EL (cell line): ENCODE measurements around the gene SOX1.

Experiments
- DNase-seq: peaks from one replicate; pipeline ENCODE4 v3.0.0-alpha.2; 2016

The SOX1 gene

GRCh38 chr13:112067116-112067741 lies at the start of gene SOX1:
Gene SOX1 (plus strand): TSS chr13:112067149. CDS start chr13:112067659, 510 bp downstream.
- DNase-seq, result no peak

GRCh38 chr13:112024577-112024976 lies 42.4 kb upstream of the SOX1 start:
- DNase-seq, result no peak

GRCh38 chr13:112027250-112027649 lies 39.7 kb upstream of the SOX1 start:
- no peak for DNase-seq

- no peak for DNase-seq
Measured at GRCh38 chr13:112028481-112028880, 38.5 kb upstream of the SOX1 start.

- DNase-seq, result no peak
Measured at GRCh38 chr13:112029143-112029542, 37.8 kb upstream of the SOX1 start.

GRCh38 chr13:112032186-112032993 lies 34.6 kb upstream of the SOX1 start:
- DNase-seq, result no peak

GRCh38 chr13:112034231-112034630 lies 32.7 kb upstream of the SOX1 start:
- no peak for DNase-seq

GRCh38 chr13:112034846-112035245 lies 32.1 kb upstream of the SOX1 start:
- no peak for DNase-seq

GRCh38 chr13:112042496-112042895 lies 24.5 kb upstream of the SOX1 start:
- no peak for DNase-seq

GRCh38 chr13:112052213-112052612 lies 14.7 kb upstream of the SOX1 start:
- DNase-seq, result no peak

- DNase-seq, result no peak
Measured at GRCh38 chr13:112053167-112053743, 13.7 kb upstream of the SOX1 start.

- no peak for DNase-seq
Measured at GRCh38 chr13:112053744-112054615, 13.0 kb upstream of the SOX1 start.

GRCh38 chr13:112054616-112055015 lies 12.3 kb upstream of the SOX1 start:
- no peak for DNase-seq

GRCh38 chr13:112055036-112055914 lies 11.7 kb upstream of the SOX1 start:
- no peak for DNase-seq

GRCh38 chr13:112055915-112056269 lies 11.1 kb upstream of the SOX1 start:
- no peak for DNase-seq

- no peak for DNase-seq
Measured at GRCh38 chr13:112056284-112056727, 10.6 kb upstream of the SOX1 start.

GRCh38 chr13:112056739-112057438 lies 10.1 kb upstream of the SOX1 start:
- DNase-seq, result no peak

- DNase-seq, result no peak
Measured at GRCh38 chr13:112057439-112057735, 9.6 kb upstream of the SOX1 start.

- DNase-seq, result no peak
Measured at GRCh38 chr13:112057736-112058518, 9.0 kb upstream of the SOX1 start.

GRCh38 chr13:112058519-112058873 lies 8.5 kb upstream of the SOX1 start:
- no peak for DNase-seq

GRCh38 chr13:112058941-112059340 lies 8.0 kb upstream of the SOX1 start:
- no peak for DNase-seq
